ENCODE measurements around the gene KIF20A. TPM values are rescaled to one million over a fixed set of nuclear protein-coding genes. Genes with fewer than 3 reads are reported as not detected.
"Not testable (repeated sequence)": the region's sequence is repeated elsewhere in the genome, so short reads cannot be mapped to it uniquely, and the experiment has no call there.

Gene KIF20A
- total RNA-seq, 2 experiments from 2014 or later, result 66.6 to 76.3 TPM

- H3K4me1 Mint-ChIP-seq; H3K4me3 Mint-ChIP-seq; H3K27me3 Mint-ChIP-seq; H3K9me3 Mint-ChIP-seq (ENCODE audit: low read depth); ATAC-seq; H3K27ac Mint-ChIP-seq; intact Hi-C loops (cut with DNase I, micrococcal nuclease); DNase-seq; POLR2A ChIA-PET: not testable (repeated sequence)
- CTCF ChIA-PET, result interaction anchor here (1.7 kb wide), 1 partner anchor 21 kb away, joined by 3 read pairs; no protein-coding TSS in a partner anchor
- H3K36me3 Mint-ChIP-seq (ENCODE audit: low read depth), result peaks cover 38% of the 10 kb centered on the region
Measured at GRCh38 chr5:138155977-138156376, 22.9 kb upstream of the KIF20A start.

GRCh38 chr5:138157626-138158025, 21.3 kb upstream of the KIF20A start:
- POLR2A ChIA-PET, result no interaction called here

GRCh38 chr5:138159666-138160065, 19.2 kb upstream of the KIF20A start:
- Mint-ChIP-seq H3K4me3 (no peak overlapping the region), H3K36me3 (ENCODE audit: low read depth) (peaks cover 61% of the 10 kb centered on the region), H3K9me3 (ENCODE audit: low read depth) (no peaks in the 10 kb centered on the region), H3K4me1 (no peaks in the 10 kb centered on the region), H3K27me3 (no peaks in the 10 kb centered on the region), H3K27ac (peak overlapping the region; percentile 5)
- intact Hi-C loops (cut with DNase I, micrococcal nuclease), result no loop called here
- ATAC-seq, result no peak
- ChIA-PET CTCF (no interaction called here), POLR2A (no interaction called here)
- DNase-seq, result no peak

More at GRCh38 chr5:138157626-138158025, 21.3 kb upstream of the KIF20A start:
- H3K4me1 Mint-ChIP-seq, result no peaks in the 10 kb centered on the region
- H3K27ac Mint-ChIP-seq, result no peak overlapping the region
- H3K9me3 Mint-ChIP-seq (ENCODE audit: low read depth), result no peaks in the 10 kb centered on the region
- DNase-seq (no peak), ATAC-seq (no peak)
- intact Hi-C loops (cut with DNase I, micrococcal nuclease), result no loop called here
- no peak overlapping the region for H3K4me3 Mint-ChIP-seq
- H3K36me3 Mint-ChIP-seq (ENCODE audit: low read depth), result peaks cover 44% of the 10 kb centered on the region
- CTCF ChIA-PET, result no interaction called here
- H3K27me3 Mint-ChIP-seq, result no peaks in the 10 kb centered on the region

GRCh38 chr5:138160706-138161105, 18.2 kb upstream of the KIF20A start:
- no peaks in the 10 kb centered on the region for H3K4me1 Mint-ChIP-seq
- peaks cover 68% of the 10 kb centered on the region for H3K36me3 Mint-ChIP-seq (ENCODE audit: low read depth)
- ChIA-PET CTCF (no interaction called here), POLR2A (no interaction called here)
- no peak overlapping the region for H3K4me3 Mint-ChIP-seq
- ATAC-seq (no peak), DNase-seq (no peak)
- H3K27me3 Mint-ChIP-seq, result no peaks in the 10 kb centered on the region
- H3K9me3 Mint-ChIP-seq (ENCODE audit: low read depth), result no peaks in the 10 kb centered on the region
- no peak overlapping the region for H3K27ac Mint-ChIP-seq
- intact Hi-C loops (cut with DNase I, micrococcal nuclease), result no loop called here

GRCh38 chr5:138163721-138164120, 15.2 kb upstream of the KIF20A start:
- Mint-ChIP-seq H3K27ac (no peak overlapping the region), H3K36me3 (ENCODE audit: low read depth) (peaks cover 77% of the 10 kb centered on the region), H3K27me3 (no peaks in the 10 kb centered on the region), H3K9me3 (ENCODE audit: low read depth) (no peaks in the 10 kb centered on the region), H3K4me3 (no peak overlapping the region), H3K4me1 (no peaks in the 10 kb centered on the region)
- intact Hi-C loops (cut with DNase I, micrococcal nuclease), result no loop called here
- ChIA-PET CTCF (no interaction called here), POLR2A (no interaction called here)
- ATAC-seq (no peak), DNase-seq (no peak)

- no peaks in the 10 kb centered on the region for H3K27me3 Mint-ChIP-seq
- intact Hi-C loops (cut with DNase I, micrococcal nuclease), result no loop called here
Measured at GRCh38 chr5:138169124-138169523, 9.8 kb upstream of the KIF20A start.

GRCh38 chr5:138170299-138170698, 8.6 kb upstream of the KIF20A start:
- no peak for ATAC-seq
- CTCF ChIA-PET, result interaction anchor here (1.3 kb wide), 2 partner anchors 9 to 14 kb away, joined by 3 to 5 read pairs; partner anchors contain the start of genes BRD8 and KIF20A
- DNase-seq, result no peak
- Mint-ChIP-seq H3K9me3 (ENCODE audit: low read depth) (no peaks in the 10 kb centered on the region), H3K4me3 (no peak overlapping the region), H3K27me3 (no peaks in the 10 kb centered on the region), H3K27ac (no peak overlapping the region), H3K4me1 (no peaks in the 10 kb centered on the region), H3K36me3 (ENCODE audit: low read depth) (peaks cover 69% of the 10 kb centered on the region)
- POLR2A ChIA-PET, result no interaction called here
- intact Hi-C loops (cut with DNase I, micrococcal nuclease), result no loop called here

More at GRCh38 chr5:138169124-138169523, 9.8 kb upstream of the KIF20A start:
- Mint-ChIP-seq H3K36me3 (ENCODE audit: low read depth) (peaks cover 73% of the 10 kb centered on the region), H3K4me3 (no peak overlapping the region), H3K27ac (no peak overlapping the region), H3K9me3 (ENCODE audit: low read depth) (no peaks in the 10 kb centered on the region), H3K4me1 (no peaks in the 10 kb centered on the region)
- ChIA-PET POLR2A (no interaction called here), CTCF (interaction anchor here (0.6 to 1.8 kb wide), 3 partner anchors 16 to 34 kb away, joined by 3 to 6 read pairs (median 3); no protein-coding TSS in a partner anchor)
- no peak for ATAC-seq
- DNase-seq, result no peak

- Mint-ChIP-seq H3K4me1 (peaks cover 16% of the 10 kb centered on the region), H3K27ac (peak overlapping the region; percentile 73), H3K9me3 (ENCODE audit: low read depth) (no peaks in the 10 kb centered on the region), H3K4me3 (no peak overlapping the region), H3K36me3 (ENCODE audit: low read depth) (peaks cover 40% of the 10 kb centered on the region), H3K27me3 (no peaks in the 10 kb centered on the region)
- DNase-seq, result peak; percentile 57
- peak; percentile 1 for ATAC-seq
- ChIA-PET CTCF (interaction anchor here (0.6 to 4.4 kb wide), 7 partner anchors 10 to 287 kb away, joined by 3 to 33 read pairs (median 4); partner anchors contain the start of genes EGR1 and KDM3B), POLR2A (interaction anchor here (0.7 kb wide), 1 partner anchor 365 kb away, joined by 3 read pairs; the partner anchor contains the start of gene ETF1)
- intact Hi-C loops (cut with DNase I, micrococcal nuclease), result loop anchor here (1.0 to 5.0 kb wide), 13 partner anchors 35 to 1384 kb away; partner anchors contain the start of genes CDC23 (in 2 of the 2), CDC25C (in 2 of the 2), ETF1 (in 2 of the 2) and FAM13B (in 1 of the 2)
Measured at GRCh38 chr5:138177941-138178515, 884 bp upstream of the KIF20A start.

- Mint-ChIP-seq H3K9me3 (ENCODE audit: low read depth) (no peaks in the 10 kb centered on the region), H3K4me3 (no peak overlapping the region), H3K4me1 (peaks cover 16% of the 10 kb centered on the region), H3K36me3 (ENCODE audit: low read depth) (peaks cover 42% of the 10 kb centered on the region), H3K27ac (no peak overlapping the region), H3K27me3 (no peaks in the 10 kb centered on the region)
- intact Hi-C loops (cut with DNase I, micrococcal nuclease), result loop anchor here (1.0 to 5.0 kb wide), 6 partner anchors 157 to 1383 kb away; partner anchors contain the start of genes ETF1 (in 1 of the 2) and UBE2D2 (in 1 of the 2)
- DNase-seq (peak; percentile 37), ATAC-seq (no peak)
- ChIA-PET CTCF (interaction anchor here (0.5 to 4.4 kb wide), 9 partner anchors 9 to 325 kb away, joined by 3 to 33 read pairs (median 4); partner anchors contain the start of genes CDC23, EGR1 and KDM3B), POLR2A (interaction anchor here (0.6 to 1.2 kb wide), 8 partner anchors 9 to 426 kb away, joined by 3 to 10 read pairs (median 4); partner anchors contain the start of genes CDC23 and FAM53C)
Measured at GRCh38 chr5:138179277-138179857, 455 bp downstream of the KIF20A start.

- POLR2A ChIA-PET, result no interaction called here
- Mint-ChIP-seq H3K4me1 (peaks cover 16% of the 10 kb centered on the region), H3K9me3 (ENCODE audit: low read depth) (no peaks in the 10 kb centered on the region), H3K36me3 (ENCODE audit: low read depth) (peaks cover 46% of the 10 kb centered on the region), H3K27me3 (no peaks in the 10 kb centered on the region), H3K27ac (no peak overlapping the region), H3K4me3 (no peak overlapping the region)
- ATAC-seq (no peak), DNase-seq (no peak)
- intact Hi-C loops (cut with DNase I, micrococcal nuclease), result loop anchor here in 1 of 2 experiments (1.0 kb wide), 1 partner anchor 231 kb away; no protein-coding TSS in a partner anchor
- CTCF ChIA-PET, result interaction anchor here (4.4 kb wide), 1 partner anchor 173 kb away, joined by 33 read pairs; the partner anchor contains the start of gene KDM3B
Measured at GRCh38 chr5:138180183-138180782, 1.4 kb downstream of the KIF20A start.

- Mint-ChIP-seq H3K36me3 (ENCODE audit: low read depth) (peaks cover 50% of the 10 kb centered on the region), H3K27me3 (no peaks in the 10 kb centered on the region), H3K27ac (no peak overlapping the region), H3K4me1 (peaks cover 16% of the 10 kb centered on the region), H3K4me3 (no peak overlapping the region), H3K9me3 (ENCODE audit: low read depth) (no peaks in the 10 kb centered on the region)
- intact Hi-C loops (cut with DNase I, micrococcal nuclease), result loop anchor here in 1 of 2 experiments (1.0 kb wide), 1 partner anchor 230 kb away; no protein-coding TSS in a partner anchor
- POLR2A ChIA-PET, result no interaction called here
- ATAC-seq (no peak), DNase-seq (no peak)
- CTCF ChIA-PET, result interaction anchor here (4.4 kb wide), 1 partner anchor 173 kb away, joined by 33 read pairs; the partner anchor contains the start of gene KDM3B
Measured at GRCh38 chr5:138180841-138181240, 1.9 kb downstream of the KIF20A start.
